H1 (cell line): Measurements from ENCODE around the gene GSPT1. TPM values are rescaled to one million over a fixed set of nuclear protein-coding genes. Genes with fewer than 3 reads are reported as not detected.

Source experiments
- CTCF ChIA-PET: fragments of 300-600 bp; sonication (Branson Sonifier 250); formaldehyde crosslinking; loops from one replicate; lab custom pipeline; 2021; ENCODE audit not compliant: partially characterized antibody; lab: Charles Lee
- POLR2A ChIA-PET: fragments of 300-600 bp; sonication (Branson Sonifier 250); formaldehyde crosslinking; loops from one replicate; lab custom pipeline; 2021; ENCODE audit warnings: inconsistent platforms; ENCODE audit not compliant: partially characterized antibody; lab: Charles Lee
- DNase-seq, 2 experiments: peaks; one replicate each; pipeline versions ENCODE4 v3.0.0 to v3.0.0-alpha.2; 2010 to 2022; ENCODE audit warnings: low spot score in 2 of 2, low read depth in 1 of 2, mixed read lengths in 1 of 2
- FAIRE-seq: peaks from 2 replicates; lab custom pipeline; 2011; peaks lifted over from hg19 to GRCh38; lab: Jason Lieb, UNC
- H2AFZ ChIP-seq: 2 replicates; pipeline ENCODE4 v1.8.1; 2012; ENCODE audit warnings: low read length, inconsistent platforms
- H2AK5ac ChIP-seq: 2 replicates; pipeline ENCODE4 v1.6.1; 2013; ENCODE audit warnings: low read depth, low read length
- H2BK120ac ChIP-seq: replicated peaks from 2 replicates; pipeline ENCODE3; 2013; ENCODE audit warnings: low read depth, low read length, inconsistent platforms
- H2BK12ac ChIP-seq: 2 replicates; pipeline ENCODE4 v1.6.1; 2013; ENCODE audit warnings: low read depth, low read length
- H2BK15ac ChIP-seq: 2 replicates; pipeline ENCODE4 v1.6.1; 2013; ENCODE audit warnings: low read length
- H2BK20ac ChIP-seq: 2 replicates; pipeline ENCODE4 v1.6.1; 2013; ENCODE audit warnings: low read length
- H2BK5ac ChIP-seq: 2 replicates; pipeline ENCODE4 v1.6.1; 2013; ENCODE audit warnings: low read depth, low read length
- H3K14ac ChIP-seq: 2 replicates; pipeline ENCODE4 v1.6.1; 2013; ENCODE audit warnings: inconsistent platforms; ENCODE audit not compliant: insufficient read length
- H3K18ac ChIP-seq: 2 replicates; pipeline ENCODE4 v1.6.1; 2013; ENCODE audit warnings: low read length; ENCODE audit errors: extremely low read depth
- H3K23ac ChIP-seq: 2 replicates; pipeline ENCODE4 v1.6.1; 2013; ENCODE audit warnings: inconsistent platforms; ENCODE audit not compliant: insufficient read length
- H3K23me2 ChIP-seq: 2 replicates; pipeline ENCODE4 v1.6.1; 2013; ENCODE audit warnings: low read depth, low read length
- H3K27ac ChIP-seq: 2 replicates; pipeline ENCODE4 v1.6.1; 2011; ENCODE audit warnings: low read depth, low read length, inconsistent platforms
- H3K27me3 ChIP-seq, 4 experiments: replicated peaks in 1 of 4; 1 replicate in 1 of 4; 2 replicates in 3 of 4; pipeline versions ENCODE4 v1.6.1 to v1.8.1; 2011 to 2013; ENCODE audit warnings: low read length in 3 of 4, mild to moderate bottlenecking in 3 of 4, inconsistent platforms in 2 of 4, mixed read lengths in 2 of 4, moderate library complexity in 1 of 4; ENCODE audit not compliant: control insufficient read depth in 3 of 4, insufficient read depth in 3 of 4; ENCODE audit errors: extremely low read depth in 1 of 4
- H3K36me3 ChIP-seq, 4 experiments: 2 replicates each; pipeline versions ENCODE4 v1.6.1 to v1.8.1; 2011 to 2013; ENCODE audit warnings: mild to moderate bottlenecking in 4 of 4, low read length in 3 of 4, moderate library complexity in 2 of 4, control low read depth in 1 of 4, inconsistent platforms in 1 of 4; ENCODE audit not compliant: insufficient read depth in 4 of 4, control insufficient read depth in 2 of 4
- H3K4ac ChIP-seq: replicated peaks from 2 replicates; pipeline ENCODE3; 2013; ENCODE audit warnings: low read length, low read depth, mixed read lengths, inconsistent platforms; ENCODE audit not compliant: insufficient read length
- H3K4me1 ChIP-seq, 4 experiments: replicated peaks in 1 of 4; 1 replicate in 1 of 4; 2 replicates in 3 of 4; pipeline versions ENCODE4 v1.6.1 to v1.8.1; 2011 to 2013; ENCODE audit warnings: low read length in 3 of 4, inconsistent platforms in 2 of 4, mixed read lengths in 1 of 4; ENCODE audit not compliant: insufficient read depth in 4 of 4, control insufficient read depth in 3 of 4
- H3K4me2 ChIP-seq, 2 experiments: 2 replicates each; pipeline versions ENCODE4 v1.6.1 to v1.8.1; 2011 to 2013; ENCODE audit warnings: low read depth in 2 of 2, low read length in 2 of 2, control low read depth in 1 of 2, inconsistent platforms in 1 of 2, mild to moderate bottlenecking in 1 of 2; ENCODE audit not compliant: insufficient read depth in 1 of 2
- H3K4me3 ChIP-seq, 4 experiments: fragments of 200-600, 300-600 bp in 1 of 4; sonication (generic), shearing (Covaris generic), sonication (Bioruptor Twin) in 1 of 4; 2 replicates each; pipeline versions ENCODE4 v1.5.1 to v1.8.1; 2011 to 2016; ENCODE audit warnings: low read length in 4 of 4, low read depth in 3 of 4, control low read depth in 2 of 4, inconsistent platforms in 2 of 4, mild to moderate bottlenecking in 2 of 4, mixed read lengths in 1 of 4, moderate library complexity in 1 of 4; ENCODE audit not compliant: insufficient read depth in 2 of 4; ENCODE audit errors: extremely low read depth in 1 of 4
- H3K56ac ChIP-seq: replicated peaks from 2 replicates; pipeline ENCODE3; 2013; ENCODE audit warnings: low read depth, mild to moderate bottlenecking, mixed read lengths, low read length, inconsistent platforms; ENCODE audit not compliant: insufficient read length
- H3K79me1 ChIP-seq: 2 replicates; pipeline ENCODE4 v1.6.1; 2013; ENCODE audit warnings: low read depth, low read length, control low read depth
- H3K79me2 ChIP-seq, 2 experiments: 2 replicates each; pipeline versions ENCODE4 v1.6.1 to v1.8.1; 2012 to 2013; ENCODE audit warnings: low read length in 2 of 2, mild to moderate bottlenecking in 2 of 2, inconsistent platforms in 1 of 2; ENCODE audit not compliant: insufficient read depth in 2 of 2, control insufficient read depth in 1 of 2
- H3K9ac ChIP-seq, 4 experiments: replicated peaks in 1 of 4; 1 replicate in 1 of 4; 2 replicates in 3 of 4; pipeline versions ENCODE4 v1.6.1 to v1.8.1; 2011 to 2013; ENCODE audit warnings: low read depth in 3 of 4, low read length in 3 of 4, control low read depth in 2 of 4, mild to moderate bottlenecking in 2 of 4, moderate library complexity in 2 of 4, inconsistent platforms in 1 of 4; ENCODE audit errors: extremely low read depth in 1 of 4
- H3K9me3 ChIP-seq, 2 experiments: 2 replicates each; pipeline versions ENCODE4 v1.6.1 to v1.8.1; 2012 to 2013; ENCODE audit warnings: mild to moderate bottlenecking in 2 of 2, moderate library complexity in 2 of 2, control low read depth in 1 of 2, inconsistent platforms in 1 of 2, low read depth in 1 of 2, low read length in 1 of 2, mixed read lengths in 1 of 2; ENCODE audit not compliant: insufficient read depth in 2 of 2
- H4K20me1 ChIP-seq, 2 experiments: replicated peaks in 1 of 2; 2 replicates each; pipeline versions ENCODE3 to v1.8.1; 2011 to 2013; ENCODE audit warnings: inconsistent platforms in 2 of 2, low read length in 2 of 2, mild to moderate bottlenecking in 1 of 2; ENCODE audit not compliant: insufficient read depth in 2 of 2, control insufficient read depth in 1 of 2
- H4K5ac ChIP-seq: 2 replicates; pipeline ENCODE4 v1.6.1; 2013; ENCODE audit warnings: low read length, low read depth, mixed read lengths, inconsistent platforms; ENCODE audit not compliant: insufficient read length
- H4K8ac ChIP-seq: 2 replicates; pipeline ENCODE4 v1.8.0; 2013; ENCODE audit warnings: mild to moderate bottlenecking, moderate library complexity, low read length, inconsistent platforms; ENCODE audit not compliant: insufficient read depth; ENCODE audit errors: extremely low read depth
- H4K91ac ChIP-seq: replicated peaks from 2 replicates; pipeline ENCODE3; 2013; ENCODE audit warnings: low read length, mixed read lengths, inconsistent platforms; ENCODE audit not compliant: insufficient read length
- BCL11A ChIP-seq, 2 experiments: IDR thresholded peaks; one replicate each; pipeline ENCODE4 v1.6.1; 2011; ENCODE audit warnings: low read depth in 2 of 2, low read length in 2 of 2, mild to moderate bottlenecking in 2 of 2
- CBX5 ChIP-seq: fragments of 300-800, 300-1000 bp; sonication (generic); IDR thresholded peaks from 2 replicates; pipeline ENCODE4 v1.7.1; 2016; ENCODE audit warnings: antibody characterized with exemption, low read length, low read depth
- CHD2 ChIP-seq: IDR thresholded peaks from 2 replicates; pipeline ENCODE4 v1.6.1; 2012; ENCODE audit warnings: low read length, improper control_type of control experiment
- JUND ChIP-seq: IDR thresholded peaks from 2 replicates; pipeline ENCODE4 v1.6.1; 2011; ENCODE audit warnings: mild to moderate bottlenecking, improper control_type of control experiment, low read length
- KDM5A ChIP-seq: fragments of 200-600 bp; IDR thresholded peaks from 2 replicates; pipeline ENCODE4 v1.7.1; 2012; ENCODE audit warnings: mild to moderate bottlenecking, low read length, inconsistent platforms, mixed read lengths
- NANOG ChIP-seq: IDR thresholded peaks from 2 replicates; pipeline ENCODE4 v1.6.1; 2011; ENCODE audit warnings: low read length, low read depth, mild to moderate bottlenecking, inconsistent platforms; ENCODE audit not compliant: insufficient read depth, poor library complexity, severe bottlenecking
- NRF1 ChIP-seq: IDR thresholded peaks from 2 replicates; pipeline ENCODE4 v1.6.1; 2011; ENCODE audit warnings: mild to moderate bottlenecking, low read depth, low read length, improper control_type of control experiment
- RXRA ChIP-seq: IDR thresholded peaks from 2 replicates; pipeline ENCODE4 v1.6.1; 2011; ENCODE audit warnings: low read depth, mild to moderate bottlenecking, low read length, moderate library complexity; ENCODE audit not compliant: insufficient read depth
- SP1 ChIP-seq: IDR thresholded peaks from 2 replicates; pipeline ENCODE4 v1.6.1; 2011; ENCODE audit warnings: low read depth, low read length
- TAF1 ChIP-seq: IDR thresholded peaks from 2 replicates; pipeline ENCODE4 v1.6.1; 2011; ENCODE audit warnings: mild to moderate bottlenecking, low read depth, low read length
- TAF7 ChIP-seq: optimal IDR thresholded peaks from 2 replicates; pipeline ENCODE3; 2011; ENCODE audit warnings: low read depth, mild to moderate bottlenecking, inconsistent platforms, low read length, moderate library complexity, borderline replicate concordance
- YY1 ChIP-seq: IDR thresholded peaks from 2 replicates; pipeline ENCODE4 v1.6.1; 2011; ENCODE audit warnings: low read depth, mild to moderate bottlenecking, low read length
- WGBS, 2 experiments: shearing (Covaris generic) in 1 of 2; methylation state at CpG; one replicate each; pipeline versions ENCODE4 v1.1.6 to v1.1.7; 2013 to 2015; ENCODE audit warnings: low lambda C conversion rate in 2 of 2, mixed read lengths in 2 of 2, inconsistent platforms in 1 of 2, low coverage in 1 of 2, missing lambda C conversion rate in 1 of 2; ENCODE audit not compliant: insufficient replicate concordance in 2 of 2, insufficient coverage in 1 of 2, insufficient read length in 1 of 2; ENCODE audit errors: extremely low coverage in 1 of 2, missing lambda C conversion rate in 1 of 2; 5-methylcytosine and 5-hydroxymethylcytosine counted together
- polyA plus RNA-seq, 7 experiments: library from polyadenylated mRNA; depleted of rRNA in 3 of 7; stranded (reverse) in 5 of 7; unstranded in 2 of 7; fragments of >200 nt in 5 of 7; fragments of 200-250 nt in 2 of 7; gene quantifications; 1 replicate in 5 of 7; 2 replicates in 1 of 7; 4 replicates in 1 of 7; pipeline versions ENCODE4 v1.2.1 to v1.2.3, GENCODE V29; 2011 to 2013; ENCODE audit warnings: missing spikeins in 2 of 7, mixed read lengths in 2 of 7
- total RNA-seq: library from RNA; stranded (reverse); fragmentation: NEBNext Ultra II Directional; extraction: Animal tissue kit (Norgen Biotek cat#: 25700); gene quantifications from 2 replicates; pipeline ENCODE4 v1.2.1, GENCODE V29; 2021

GSPT1 gene
- total and polyA plus RNA-seq, 2 of the 8 experiments (the other 6 are each of a cell fraction or from before 2014, with no cell fraction given), result 51.0 to 204 TPM

DNA sequence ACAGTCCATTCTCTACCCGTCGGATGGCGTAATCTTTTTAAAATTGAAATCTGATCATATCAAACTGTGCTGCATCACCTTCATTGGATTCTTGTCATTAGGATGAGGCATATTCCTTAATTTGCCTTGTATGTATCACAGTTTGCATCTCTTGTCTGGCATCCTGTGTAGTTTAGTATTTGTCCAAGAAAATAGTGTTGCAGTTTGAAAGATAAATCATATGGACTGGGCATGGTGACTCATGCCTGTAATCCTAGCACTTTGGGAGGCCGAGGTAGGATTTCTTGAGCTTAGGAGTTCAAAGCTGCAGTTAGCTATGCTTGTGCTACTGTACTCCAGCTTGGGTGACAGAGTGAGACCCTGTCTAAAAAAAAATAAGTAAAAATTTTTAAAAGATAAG lies 58.6 kb downstream of the GSPT1 start:
- Histone ChIP-seq H3K79me2 (peaks cover 2 to 19% of the 10 kb centered on the region in 2 experiments; a peak in 2 of 4 replicates), H4K91ac (no peak overlapping the region), H3K4me2 (no peak overlapping the region), H3K79me1 (no peaks in the 10 kb centered on the region; the same call in 1 of the 2 replicates), H3K23me2 (no peaks in the 10 kb centered on the region; the same call in 1 of the 2 replicates), H3K18ac (no peak overlapping the region), H3K14ac (no peak overlapping the region), H2AFZ (no peak overlapping the region), H3K27ac (no peak overlapping the region), H2BK20ac (no peak overlapping the region), H2BK15ac (no peak overlapping the region), H3K4ac (no peak overlapping the region), H4K20me1 (peaks cover 0 to 3% of the 10 kb centered on the region in 2 experiments), H2AK5ac (no peak overlapping the region), H3K27me3 (no peaks in the 10 kb centered on the region), H3K56ac (no peak overlapping the region), H4K5ac (no peak overlapping the region), H3K4me3 (no peak overlapping the region), H2BK5ac (no peak overlapping the region), H3K9ac (no peak overlapping the region), H3K23ac (no peak overlapping the region), H3K9me3 (no peaks in the 10 kb centered on the region), H3K4me1 (no peaks in the 10 kb centered on the region), H4K8ac (no peak overlapping the region), H2BK120ac (no peak overlapping the region), H2BK12ac (no peak overlapping the region), H3K36me3 (no peaks in the 10 kb centered on the region)
- no peak for TF ChIP-seq SP1
- no peak for TF ChIP-seq NANOG
- TF ChIP-seq RXRA, result no peak
- no peak for TF ChIP-seq TAF1
- TF ChIP-seq NRF1, result no peak
- no peak for TF ChIP-seq CBX5
- TF ChIP-seq YY1, result no peak
- TF ChIP-seq JUND, result no peak
- no peak for TF ChIP-seq BCL11A (IDR thresholded peaks at IDR 0.05; ENCODE audit: low read depth in 2 of 2, low read length in 2 of 2)
- no peak for TF ChIP-seq TAF7
- TF ChIP-seq CHD2, result no peak
- no peak for TF ChIP-seq KDM5A
- ChIA-PET CTCF (interaction anchor here (2.1 kb wide), 1 partner anchor 211 kb away, joined by 6 read pairs; no protein-coding TSS in a partner anchor), POLR2A (no interaction called here)
- no peak for FAIRE-seq
- WGBS, 2 experiments, result 74% methylated on average over 4 of the region's 4 CpGs; no CpG with 5 or more reads in 1 of the 2 experiments
- no peak for DNase-seq
